Ascending aorta (tissue), 2 donors: ENCODE results near the gene OBSL1. TPM values are rescaled to one million over a fixed set of nuclear protein-coding genes. Genes with fewer than 3 reads are reported as not detected.

Experiments used
- DNase-seq, 2 donors: peaks; one replicate each; pipeline ENCODE4 v3.0.0-alpha.2; 2019; ENCODE audit warnings: low spot score in 2 of 2
- H3K27ac ChIP-seq, 2 donors: fragments of 200-600 bp; sonication (generic); one replicate each; pipeline ENCODE4 v1.5.1; 2016 to 2017; ENCODE audit warnings: mild to moderate bottlenecking in 1 of 2
- H3K27me3 ChIP-seq: fragments of 200-600 bp; sonication (generic); one replicate; pipeline ENCODE4 v1.5.1; 2017
- H3K36me3 ChIP-seq, 2 donors: fragments of 200-600 bp; sonication (generic); one replicate each; pipeline ENCODE4 v1.5.1; 2016
- H3K4me1 ChIP-seq, 2 donors: fragments of 200-600 bp; sonication (generic); one replicate each; pipeline ENCODE4 v1.5.1; 2016 to 2017; ENCODE audit warnings: mild to moderate bottlenecking in 1 of 2
- H3K4me3 ChIP-seq, 2 donors: fragments of 200-600 bp; sonication (generic); one replicate each; pipeline ENCODE4 v1.5.1; 2016 to 2017; ENCODE audit warnings: mild to moderate bottlenecking in 1 of 2
- H3K9me3 ChIP-seq, 2 donors: fragments of 200-600 bp; sonication (generic); one replicate each; pipeline ENCODE4 v1.5.1; 2016
- CTCF ChIP-seq, 3 experiments: fragments of 200-600 bp in 2 of 3; fragments of 450-650 bp in 1 of 3; sonication (generic) in 2 of 3; IDR thresholded peaks; one replicate each; pipeline ENCODE4 v1.5.1; 2016 to 2019; ENCODE audit warnings: antibody characterized with exemption in 3 of 3, mild to moderate bottlenecking in 1 of 3, moderate library complexity in 1 of 3
- intact Hi-C: fragments of 100-400 bp; cut with DNase I; formaldehyde crosslinking; loops from one replicate; pipeline ENCODE4 v1.15.1; 2023
- total RNA-seq: library from RNA; depleted of rRNA; stranded (reverse); fragments of >200 nt; gene quantifications from one replicate; pipeline ENCODE4 v1.1.0, GENCODE V29; 2016

Gene OBSL1
- total RNA-seq, 1 donor from 2014 or later: 151 TPM

GRCh38 chr2:219569041-219569440 is 2.3 kb downstream of the OBSL1 start:
- Histone ChIP-seq H3K9me3 (no peaks in the 10 kb centered on the region), H3K4me1 (peaks cover 0 to 12% of the 10 kb centered on the region in 2 donors), H3K4me3 (no peak overlapping the region), H3K27ac (no peak overlapping the region), H3K27me3 (no peaks in the 10 kb centered on the region), H3K36me3 (peaks cover 5 to 12% of the 10 kb centered on the region in 2 donors)
- TF ChIP-seq CTCF (IDR thresholded peaks at IDR 0.05): no peak
- intact Hi-C loops: no loop called here
- DNase-seq: no peak

DNA sequence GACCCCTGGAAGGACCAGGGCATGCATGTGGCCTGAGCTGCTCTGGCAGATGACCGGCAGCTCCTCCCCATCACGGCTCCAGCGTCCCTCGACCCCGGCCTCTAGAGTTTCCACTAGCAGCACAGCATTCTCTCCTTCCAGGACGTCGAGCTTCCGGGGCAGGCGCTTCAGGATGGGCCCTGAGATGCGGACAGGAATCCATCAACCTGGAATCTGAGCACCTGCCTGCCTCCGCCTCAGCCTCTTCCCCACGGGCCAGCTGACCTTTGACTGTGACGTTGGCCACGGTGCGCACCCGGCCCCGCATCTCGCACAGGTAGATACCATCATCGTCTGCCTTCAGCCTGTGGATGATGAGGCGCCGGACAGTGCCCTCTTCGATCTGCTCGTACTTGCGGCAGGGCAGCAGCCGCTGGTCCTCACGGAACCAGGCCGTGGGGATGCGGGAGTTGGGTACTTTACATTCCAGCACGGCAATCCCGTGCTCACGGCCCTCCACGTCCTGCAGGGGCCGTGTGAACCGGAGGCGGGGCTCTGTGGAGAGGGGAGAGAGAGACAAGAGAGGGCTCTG is 3.5 kb downstream of the OBSL1 start:
- TF ChIP-seq CTCF (IDR thresholded peaks at IDR 0.05): no peak
- Histone ChIP-seq H3K27ac (no peak overlapping the region), H3K9me3 (no peaks in the 10 kb centered on the region), H3K4me3 (no peak overlapping the region), H3K36me3 (peaks cover 16 to 24% of the 10 kb centered on the region in 2 donors), H3K4me1 (peaks cover 0 to 12% of the 10 kb centered on the region in 2 donors), H3K27me3 (no peaks in the 10 kb centered on the region)
- intact Hi-C loops: no loop called here
- no peak for DNase-seq

GRCh38 chr2:219567131-219567530 is 4.2 kb downstream of the OBSL1 start:
- Histone ChIP-seq H3K4me3 (no peak overlapping the region), H3K4me1 (peaks cover 0 to 12% of the 10 kb centered on the region in 2 donors), H3K27ac (no peak overlapping the region), H3K9me3 (no peaks in the 10 kb centered on the region), H3K27me3 (no peaks in the 10 kb centered on the region), H3K36me3 (peaks cover 18 to 32% of the 10 kb centered on the region in 2 donors)
- intact Hi-C loops: no loop called here
- no peak for DNase-seq
- no peak for TF ChIP-seq CTCF (IDR thresholded peaks at IDR 0.05)

- intact Hi-C loops: no loop called here
- Histone ChIP-seq H3K9me3 (no peaks in the 10 kb centered on the region), H3K27ac (no peak overlapping the region), H3K27me3 (no peaks in the 10 kb centered on the region), H3K4me3 (no peak overlapping the region), H3K36me3 (peaks cover 18 to 36% of the 10 kb centered on the region in 2 donors), H3K4me1 (peaks cover 0 to 7% of the 10 kb centered on the region in 2 donors)
- DNase-seq: no peak
- TF ChIP-seq CTCF (IDR thresholded peaks at IDR 0.05): no peak
Observed at GRCh38 chr2:219566640-219567039, 4.7 kb downstream of the OBSL1 start.

GRCh38 chr2:219565130-219566080 is 5.9 kb downstream of the OBSL1 start:
- peaks cover 0 to 5% of the 10 kb centered on the region in 2 donors for H3K4me1 ChIP-seq
- peaks cover 18 to 36% of the 10 kb centered on the region in 2 donors for H3K36me3 ChIP-seq
- no peaks in the 10 kb centered on the region for H3K27me3 ChIP-seq
- no peak for DNase-seq
- intact Hi-C loops: no loop called here
- no peak overlapping the region for H3K4me3 ChIP-seq
- no peak for TF ChIP-seq CTCF (IDR thresholded peaks at IDR 0.05)
- H3K9me3 ChIP-seq: no peaks in the 10 kb centered on the region
- no peak overlapping the region for H3K27ac ChIP-seq
